Kidney epithelial cell (primary cell): ENCODE data around the gene CUX1. TPM values are rescaled to one million over a fixed set of nuclear protein-coding genes. Genes with fewer than 3 reads are reported as not detected.

Experiments used
- DNase-seq: peaks from one replicate; pipeline ENCODE4 v3.0.0-alpha.2; 2010; ENCODE audit warnings: low read depth
- H3K27me3 ChIP-seq: 2 replicates; pipeline ENCODE4 v1.6.0; 2011; ENCODE audit warnings: low read length; ENCODE audit not compliant: control insufficient read depth, insufficient read depth
- H3K36me3 ChIP-seq: 2 replicates; pipeline ENCODE4 v1.5.1; 2011; ENCODE audit warnings: low read length; ENCODE audit not compliant: control insufficient read depth, insufficient read depth
- H3K4me3 ChIP-seq: 2 replicates; pipeline ENCODE4 v1.5.1; 2011; ENCODE audit warnings: low read depth, mild to moderate bottlenecking, control low read depth, low read length
- total RNA-seq: library from RNA; depleted of rRNA; stranded (reverse); fragments of >200 nt; gene quantifications from 2 replicates; pipeline ENCODE4 v1.2.3, GENCODE V29; 2015
- TF ChIP-seq, protein P1 (sequence below): IDR thresholded peaks from 2 replicates; pipeline ENCODE4 v1.5.1; 2011; ENCODE audit warnings: mild to moderate bottlenecking, moderate library complexity, low read length, control low read depth, inconsistent platforms; ENCODE audit not compliant: insufficient read depth, poor library complexity, severe bottlenecking

CUX1 gene
- total RNA-seq, 1 donor from 2014 or later: 56.7 TPM

DNA sequence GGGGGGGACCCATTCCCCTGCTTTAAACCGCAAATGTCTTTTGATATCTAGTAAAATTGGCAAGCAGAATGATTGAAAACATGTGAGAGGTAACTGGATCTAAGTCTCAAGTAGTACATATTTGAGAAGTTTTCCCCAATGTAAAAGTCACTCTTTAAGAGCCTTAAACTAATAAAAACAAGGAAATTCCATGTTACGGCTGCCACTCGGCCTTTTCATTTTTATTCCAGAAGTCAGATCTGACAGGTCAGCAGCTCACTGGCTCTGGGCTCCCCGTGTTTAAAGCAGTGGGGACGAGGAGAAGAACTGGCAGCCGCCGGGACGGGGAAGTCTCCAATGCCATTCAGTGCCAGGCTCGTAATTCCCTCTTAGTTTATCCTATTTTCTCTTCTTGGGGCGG is 80.7 kb downstream of the CUX1 start:
- H3K36me3 ChIP-seq: no peaks in the 10 kb centered on the region
- TF ChIP-seq, protein P1, sequence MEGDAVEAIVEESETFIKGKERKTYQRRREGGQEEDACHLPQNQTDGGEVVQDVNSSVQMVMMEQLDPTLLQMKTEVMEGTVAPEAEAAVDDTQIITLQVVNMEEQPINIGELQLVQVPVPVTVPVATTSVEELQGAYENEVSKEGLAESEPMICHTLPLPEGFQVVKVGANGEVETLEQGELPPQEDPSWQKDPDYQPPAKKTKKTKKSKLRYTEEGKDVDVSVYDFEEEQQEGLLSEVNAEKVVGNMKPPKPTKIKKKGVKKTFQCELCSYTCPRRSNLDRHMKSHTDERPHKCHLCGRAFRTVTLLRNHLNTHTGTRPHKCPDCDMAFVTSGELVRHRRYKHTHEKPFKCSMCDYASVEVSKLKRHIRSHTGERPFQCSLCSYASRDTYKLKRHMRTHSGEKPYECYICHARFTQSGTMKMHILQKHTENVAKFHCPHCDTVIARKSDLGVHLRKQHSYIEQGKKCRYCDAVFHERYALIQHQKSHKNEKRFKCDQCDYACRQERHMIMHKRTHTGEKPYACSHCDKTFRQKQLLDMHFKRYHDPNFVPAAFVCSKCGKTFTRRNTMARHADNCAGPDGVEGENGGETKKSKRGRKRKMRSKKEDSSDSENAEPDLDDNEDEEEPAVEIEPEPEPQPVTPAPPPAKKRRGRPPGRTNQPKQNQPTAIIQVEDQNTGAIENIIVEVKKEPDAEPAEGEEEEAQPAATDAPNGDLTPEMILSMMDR: no peak
- no peak for DNase-seq

DNA sequence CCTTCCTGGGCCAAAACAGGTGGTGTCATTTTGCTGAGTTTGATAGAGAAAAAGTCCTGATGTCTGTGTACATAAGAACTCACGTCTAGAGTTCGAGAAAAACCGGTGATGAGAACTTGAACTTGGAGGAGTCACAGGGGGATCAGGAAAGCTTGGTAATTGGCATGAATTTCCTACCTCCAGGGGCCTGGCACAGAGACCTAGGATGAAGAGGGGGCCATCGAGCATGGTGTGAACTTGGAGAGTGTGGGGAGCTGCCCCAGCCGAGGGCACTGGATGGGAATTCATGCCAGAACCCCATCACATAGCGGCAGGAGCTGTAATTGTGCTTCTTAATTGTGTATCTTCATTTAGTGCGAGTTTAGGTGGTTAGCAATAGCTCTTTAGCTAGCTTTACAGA is 82.2 kb downstream of the CUX1 start:
- TF ChIP-seq, protein P1: no peak
- Histone ChIP-seq H3K27me3 (no peaks in the 10 kb centered on the region), H3K36me3 (no peaks in the 10 kb centered on the region), H3K4me3 (no peak overlapping the region)
- DNase-seq: no peak

More for the DNA sequence above, 80.7 kb downstream of the CUX1 start:
- Histone ChIP-seq H3K27me3 (no peaks in the 10 kb centered on the region), H3K4me3 (no peak overlapping the region)

- TF ChIP-seq, protein P1: no peak
- Histone ChIP-seq H3K4me3 (no peak overlapping the region), H3K36me3 (no peaks in the 10 kb centered on the region), H3K27me3 (no peaks in the 10 kb centered on the region)
- no peak for DNase-seq
These were observed 82.7 kb downstream of the CUX1 start for GRCh38 chr7:101900103-101900502.

DNA sequence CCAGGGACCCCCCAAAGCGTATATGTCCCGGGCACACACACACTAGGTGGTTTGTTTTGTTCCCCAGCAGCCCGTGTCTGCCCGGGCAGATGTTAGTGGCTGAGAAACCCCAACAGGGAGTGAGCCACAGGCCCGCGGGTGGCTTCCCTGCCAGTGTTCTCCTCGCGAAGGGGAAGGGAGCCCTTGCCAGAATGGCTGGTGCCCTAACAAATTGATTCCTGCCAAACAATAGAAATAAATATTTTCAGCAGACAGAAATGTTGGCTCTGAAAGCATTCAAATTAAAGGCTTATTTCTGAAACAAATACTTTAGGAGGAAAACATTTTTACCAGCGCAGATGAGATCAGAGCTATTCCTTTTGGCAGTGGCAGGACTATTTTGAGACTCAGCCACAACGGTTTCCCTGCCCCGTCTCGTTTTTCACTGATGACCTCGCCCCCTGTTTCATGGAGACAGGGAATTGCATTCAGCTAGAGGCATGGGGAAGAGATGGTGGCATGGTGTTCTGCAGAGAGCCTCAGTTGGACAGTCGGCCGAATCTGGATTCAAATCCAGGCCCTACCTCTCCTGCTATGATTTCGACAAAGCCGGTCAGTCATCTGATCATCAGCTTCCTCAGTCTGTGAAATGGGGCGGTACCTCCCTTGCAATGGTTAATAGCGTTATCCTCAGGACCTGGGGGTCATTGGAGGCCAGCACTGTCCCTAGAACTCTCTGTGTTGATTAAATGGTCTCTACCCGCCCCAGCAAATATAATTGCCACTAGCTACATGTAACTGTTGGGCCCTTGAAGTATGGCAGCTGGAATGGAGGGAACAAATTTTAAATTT is 84.5 kb downstream of the CUX1 start:
- no peak for DNase-seq
- Histone ChIP-seq H3K36me3 (no peaks in the 10 kb centered on the region), H3K27me3 (no peaks in the 10 kb centered on the region), H3K4me3 (no peak overlapping the region)
- TF ChIP-seq, protein P1: no peak

DNA sequence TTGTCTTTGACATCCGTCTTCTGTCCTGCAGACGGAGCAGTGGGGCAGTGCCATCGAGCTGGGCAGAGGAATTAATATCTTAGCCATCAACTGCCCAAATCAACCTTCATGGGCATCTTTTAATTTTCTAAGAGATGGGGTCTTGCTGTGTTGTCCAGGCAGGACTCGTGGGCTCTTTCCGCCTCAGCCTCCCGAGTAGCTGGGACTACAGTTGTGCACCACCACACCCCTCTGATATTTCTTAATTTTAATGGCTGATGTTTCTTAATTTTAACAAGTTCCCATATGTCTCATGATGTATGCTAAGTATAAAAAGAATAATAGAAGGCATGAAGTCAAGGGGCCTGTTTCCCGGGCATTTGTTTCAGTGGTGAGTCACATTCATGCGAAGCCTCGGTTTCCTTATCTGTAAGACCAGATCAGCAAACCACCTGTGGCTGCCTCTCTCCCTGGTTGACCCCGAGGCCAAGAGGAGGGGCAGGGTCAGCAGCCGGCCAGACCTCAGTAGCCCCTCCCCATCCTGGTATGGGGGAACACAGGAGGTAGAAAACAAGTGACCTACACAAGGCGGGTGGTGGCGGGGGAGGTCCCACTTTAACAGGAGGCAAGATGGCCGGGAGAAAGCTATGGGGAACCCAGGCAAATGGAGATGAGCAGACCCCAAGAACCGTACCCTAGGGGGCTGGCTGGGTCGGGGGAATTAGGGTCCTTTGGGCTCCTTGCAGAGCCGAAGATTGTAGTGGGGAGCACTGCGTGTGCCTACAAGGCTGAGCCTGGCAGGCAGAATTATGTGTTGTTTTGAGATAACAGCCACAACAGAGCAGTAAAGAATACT is 85.5 kb downstream of the CUX1 start:
- no peak overlapping the region for H3K4me3 ChIP-seq

More for the DNA sequence above, 85.5 kb downstream of the CUX1 start:
- no peak for DNase-seq
- TF ChIP-seq, protein P1: no peak
- no peaks in the 10 kb centered on the region for H3K27me3 ChIP-seq
- H3K36me3 ChIP-seq: no peaks in the 10 kb centered on the region
